Activated effector memory CD4-positive, alpha-beta T cell treated with anti-CD3 and anti-CD28 coated beads, Interleukin-2, amount 50 U/mL, for 16 hours (primary cell): ENCODE measurements around the gene SLC35D3.
"Not testable (repeated sequence)": the region's sequence is repeated elsewhere in the genome, so short reads cannot be mapped to it uniquely, and the experiment has no call there.

Experiments
- DNase-seq: peaks from one replicate; pipeline ENCODE4 v3.0.0-alpha.2; 2020

SLC35D3 gene

DNA sequence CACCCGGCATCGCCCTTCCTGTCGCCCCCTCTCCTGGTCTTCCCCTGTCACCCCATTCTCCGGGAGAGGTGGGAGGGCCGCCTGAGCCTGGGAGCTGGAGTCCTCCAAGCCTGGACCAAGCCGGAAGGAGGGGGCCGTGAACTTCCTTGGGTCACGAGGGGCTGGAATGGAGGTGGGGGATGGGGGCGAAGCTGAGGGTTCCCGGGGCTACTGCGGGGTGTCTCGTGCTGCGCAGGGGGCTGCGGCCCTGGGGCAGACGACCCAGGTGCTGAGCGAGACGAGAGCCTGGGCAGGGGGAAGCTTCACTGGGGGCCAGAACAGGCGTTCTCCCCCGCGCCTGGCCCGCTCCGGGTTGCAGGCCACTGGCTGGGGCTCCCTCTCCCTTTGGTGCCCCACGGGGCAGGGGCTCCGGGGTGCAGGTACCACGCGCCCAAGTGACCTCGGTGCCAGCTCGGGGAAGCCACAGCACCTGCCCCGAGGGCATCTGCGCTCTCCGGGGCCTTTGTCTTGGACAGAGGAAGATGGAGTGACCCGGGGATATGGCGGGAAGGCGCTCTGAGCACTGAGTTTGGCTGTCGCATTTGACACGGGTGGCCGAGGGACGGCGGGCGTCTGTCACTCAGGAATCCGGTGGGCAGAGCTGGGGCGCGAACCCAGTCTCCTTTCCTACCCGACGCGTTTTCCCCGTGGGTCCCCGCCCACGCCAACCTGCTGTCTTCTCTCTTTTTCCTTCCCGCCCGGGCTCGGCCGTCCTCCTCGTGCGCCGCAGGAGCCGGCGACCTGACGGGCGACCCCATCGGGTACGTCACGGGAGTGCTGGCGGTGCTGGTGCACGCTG lies 1.2 kb downstream of the SLC35D3 start:
- no peak for DNase-seq

GRCh38 chr6:136923954-136924673 lies 2.0 kb downstream of the SLC35D3 start:
- no peak for DNase-seq

DNA sequence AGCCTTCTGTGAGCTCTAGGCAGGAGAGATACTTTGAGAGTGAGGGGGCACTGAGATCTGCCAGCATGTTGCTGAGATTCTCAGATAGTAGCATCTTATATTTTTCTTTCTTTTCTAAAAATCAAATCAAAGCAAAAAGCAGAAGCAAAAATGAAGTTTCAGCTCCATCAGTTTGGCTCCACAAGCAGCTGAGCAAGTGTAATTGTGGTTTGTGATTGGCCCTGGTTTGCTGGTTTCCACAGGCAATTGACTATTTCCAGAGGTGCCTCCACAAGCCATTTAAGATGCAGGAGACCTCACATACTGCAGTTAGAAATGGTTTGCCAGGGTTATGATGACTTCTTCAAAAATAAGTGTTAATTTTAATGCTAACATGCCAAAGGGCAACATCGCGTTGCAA lies 4.3 kb downstream of the SLC35D3 start:
- DNase-seq = no peak

- no peak for DNase-seq
Observed at GRCh38 chr6:136927292-136927691, 5.2 kb downstream of the SLC35D3 start.

DNA sequence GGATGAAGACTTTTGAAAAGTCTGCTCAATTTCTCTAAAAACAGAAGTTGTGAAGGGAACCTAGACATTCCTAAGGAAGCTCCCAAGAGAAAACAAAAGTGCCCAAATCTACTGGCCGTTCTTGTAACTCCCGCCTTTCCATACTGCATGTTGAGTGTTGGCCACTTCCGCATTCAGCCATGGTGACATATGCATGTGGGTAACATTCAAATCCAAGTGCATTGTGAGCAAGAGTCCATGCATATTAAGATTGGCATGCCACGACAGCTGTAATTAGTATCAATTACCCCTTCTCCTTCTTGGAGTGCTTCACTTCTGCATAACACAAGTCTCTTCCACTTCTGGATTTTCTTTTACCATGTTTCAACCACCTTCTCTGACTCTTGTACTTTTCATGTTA lies 8.4 kb downstream of the SLC35D3 start:
- DNase-seq = no peak

- no peak for DNase-seq
Observed at GRCh38 chr6:136932599-136932998, 10.5 kb downstream of the SLC35D3 start.

DNA sequence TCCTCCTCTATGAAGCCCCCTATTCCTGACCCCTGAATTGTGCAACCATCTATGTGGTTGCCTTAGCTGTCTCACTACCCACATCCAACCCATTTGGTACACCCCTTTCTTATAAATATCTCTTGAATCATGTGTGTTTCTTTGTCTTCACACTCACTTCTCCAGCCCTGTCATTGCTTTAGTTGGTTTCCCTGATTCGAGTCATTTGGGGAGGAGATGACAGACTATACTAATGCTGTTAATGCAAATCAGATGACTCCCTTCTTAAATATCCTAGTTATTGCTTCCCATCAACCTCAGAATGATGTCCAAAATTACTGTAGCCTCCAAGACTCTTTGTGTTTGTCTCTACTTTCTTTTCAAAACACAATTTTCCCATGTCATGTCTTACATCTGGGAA lies 23.0 kb downstream of the SLC35D3 start:
- DNase-seq = no peak

GRCh38 chr6:136945711-136946121 lies 23.6 kb downstream of the SLC35D3 start:
- DNase-seq = no peak

- no peak for DNase-seq
Observed at GRCh38 chr6:136947037-136947436, 24.9 kb downstream of the SLC35D3 start.

DNA sequence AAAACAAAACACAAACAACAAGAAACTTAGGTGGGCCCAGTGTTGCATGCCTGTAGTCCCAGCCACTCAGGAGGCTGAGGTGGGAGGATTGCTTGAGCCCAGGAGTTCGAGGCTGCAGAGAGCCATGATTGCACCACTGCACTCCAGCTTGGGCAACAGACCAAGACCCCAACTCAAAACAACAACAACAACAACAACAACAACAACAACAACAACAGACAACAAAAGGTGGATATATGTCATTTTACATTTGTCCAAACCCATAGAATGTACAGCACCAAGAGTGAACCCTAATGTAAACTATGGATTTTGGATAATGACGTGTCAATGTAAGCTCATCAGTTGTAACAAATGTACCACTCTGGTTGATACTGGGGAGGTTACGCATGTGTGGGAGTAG lies 27.9 kb downstream of the SLC35D3 start:
- DNase-seq = not testable (repeated sequence)

DNA sequence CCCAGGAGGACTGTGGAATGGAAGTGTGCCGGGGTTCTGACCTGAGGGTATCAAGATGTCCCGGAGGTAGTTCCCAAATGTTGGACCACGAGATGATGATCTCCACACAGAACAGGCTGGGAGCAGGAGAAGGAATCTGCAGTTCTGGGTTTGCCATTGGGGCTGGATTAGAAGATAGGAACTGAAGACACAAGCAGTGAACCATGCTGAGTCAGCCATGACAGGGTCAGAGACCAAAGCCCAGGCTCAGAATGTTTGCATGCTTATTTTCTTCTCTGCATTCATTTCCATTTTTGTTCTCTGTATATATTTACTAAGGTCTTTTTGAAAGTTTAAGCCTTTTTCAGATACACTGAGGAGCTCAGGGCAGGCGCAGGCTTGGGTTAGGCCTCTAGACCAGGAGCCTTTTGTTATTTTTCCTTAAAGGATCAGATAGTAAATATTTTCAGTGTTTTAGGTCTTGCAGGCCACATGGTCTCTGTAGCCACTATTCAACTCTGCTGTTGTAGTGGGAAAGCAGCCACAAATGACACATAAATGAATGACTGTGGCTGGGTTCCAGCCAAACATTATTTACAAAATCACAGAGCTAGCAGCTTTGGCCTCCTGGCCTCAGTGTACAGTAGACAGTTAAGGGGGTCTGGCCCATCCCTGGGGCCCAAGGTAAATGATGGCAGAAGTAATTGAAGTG lies 28.5 kb downstream of the SLC35D3 start:
- DNase-seq = no peak

- no peak for DNase-seq
Observed at GRCh38 chr6:136952714-136953260, 30.7 kb downstream of the SLC35D3 start.

DNA sequence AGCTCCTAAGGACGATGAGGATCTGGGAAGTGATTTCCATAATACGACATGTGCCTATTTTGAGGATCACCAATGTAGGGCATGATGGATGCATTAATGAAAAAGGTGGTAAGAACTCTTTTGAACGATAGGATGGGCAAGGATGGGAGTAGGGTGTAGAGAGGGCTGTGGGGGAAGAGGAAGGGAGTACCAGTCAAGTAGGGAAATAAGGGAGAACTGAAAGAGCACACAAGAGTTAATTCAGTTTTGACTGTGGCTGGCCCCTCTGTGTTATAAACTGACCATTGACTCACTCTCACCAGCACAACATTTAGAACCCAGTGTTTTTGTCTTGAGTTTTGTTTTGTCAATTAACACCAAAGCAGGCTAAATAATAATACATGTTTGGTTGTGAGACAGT lies 33.0 kb downstream of the SLC35D3 start:
- no peak for DNase-seq

- no peak for DNase-seq
Observed at GRCh38 chr6:136956590-136957544, 34.8 kb downstream of the SLC35D3 start.

- DNase-seq = no peak
Observed at GRCh38 chr6:136958168-136958567, 36.1 kb downstream of the SLC35D3 start.

- DNase-seq = no peak
Observed at GRCh38 chr6:136959471-136959891, 37.4 kb downstream of the SLC35D3 start.

GRCh38 chr6:136959935-136960334 lies 37.8 kb downstream of the SLC35D3 start:
- DNase-seq = not testable (repeated sequence)

DNA sequence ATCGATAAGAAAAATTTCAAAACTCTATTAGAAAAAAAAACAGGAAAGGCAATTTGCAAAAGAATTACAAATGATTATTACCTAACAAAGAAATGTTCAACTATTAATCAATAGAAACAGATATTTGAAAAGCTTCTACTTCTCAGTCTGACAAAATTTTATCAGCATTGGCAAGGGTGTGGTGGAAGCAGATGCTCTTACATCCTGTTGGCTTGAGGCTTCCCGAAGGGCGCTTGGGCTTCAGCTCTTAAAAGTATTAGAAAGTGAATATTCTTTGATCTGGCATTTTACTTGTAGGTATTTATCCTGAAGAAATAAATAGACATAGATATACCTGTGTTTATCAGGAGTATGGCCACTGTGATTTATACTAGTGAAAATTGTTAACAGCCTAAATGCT lies 38.7 kb downstream of the SLC35D3 start:
- no peak for DNase-seq

GRCh38 chr6:136961848-136962247 lies 39.7 kb downstream of the SLC35D3 start:
- DNase-seq = no peak

- DNase-seq = no peak
Observed at GRCh38 chr6:136962661-136963060, 40.6 kb downstream of the SLC35D3 start.

DNA sequence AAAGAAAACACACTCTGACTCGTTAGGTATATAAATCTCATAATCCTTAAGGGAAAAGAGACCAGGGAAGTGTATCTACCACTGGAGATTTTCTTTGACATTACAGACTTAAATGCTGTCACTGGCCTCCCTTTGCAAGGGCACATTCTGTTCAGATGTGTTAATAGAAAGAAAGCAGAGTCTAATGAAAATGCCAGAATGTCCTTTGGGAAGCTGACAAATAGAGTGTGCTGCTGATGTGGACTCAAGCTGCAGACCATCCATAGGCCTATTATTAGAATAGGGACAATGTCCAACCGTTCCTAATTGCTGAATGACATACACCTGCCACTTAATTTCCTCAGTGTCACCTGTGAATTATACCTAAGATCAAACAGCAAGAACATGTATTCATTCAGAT lies 41.2 kb downstream of the SLC35D3 start:
- DNase-seq = no peak

DNA sequence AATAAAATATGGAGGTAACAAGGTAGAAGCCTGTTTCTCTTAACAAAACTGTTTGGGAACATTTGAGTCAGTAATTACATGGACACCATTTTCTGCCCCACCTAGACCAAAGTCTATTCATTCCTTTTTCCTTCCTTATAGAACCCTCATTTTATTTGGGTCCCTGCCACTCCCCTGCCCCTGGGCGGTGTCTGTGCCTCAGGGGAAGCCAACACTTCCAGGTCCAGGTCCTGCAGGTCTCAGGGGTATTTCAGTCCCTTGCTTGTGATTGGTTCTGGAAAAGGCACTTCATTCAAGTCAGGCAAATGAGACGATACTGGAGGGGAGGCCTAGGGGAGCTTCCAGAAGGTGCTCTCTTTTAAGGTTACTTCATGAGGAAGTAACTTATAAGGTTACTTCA lies 42.3 kb downstream of the SLC35D3 start:
- no peak for DNase-seq
